Heart left ventricle (tissue), 16 donors: ENCODE results near the gene ARHGAP33. TPM values are rescaled to one million over a fixed set of nuclear protein-coding genes. Genes with fewer than 3 reads are reported as not detected.
"Not testable (repeated sequence)": the region's sequence is repeated elsewhere in the genome, so short reads cannot be mapped to it uniquely, and the experiment has no call there.

Experiments used
- ATAC-seq, 4 donors: fragments of 200-7000 bp; cut with Tn5 transposase; one replicate each; pipeline ENCODE4 v1.9.1; 2020 to 2022; ENCODE audit warnings: moderate library complexity in 4 of 4, mild to moderate bottlenecking in 3 of 4, moderate number of reproducible peaks in 1 of 4
- DNase-seq, 5 donors: peaks; one replicate each; pipeline ENCODE4 v3.0.0-alpha.2; 2020
- H3K27ac ChIP-seq, 12 donors: fragments of 200-600 bp; sonication (generic) in 4 of 12; one replicate each; pipeline versions ENCODE4 v1.5.0 to v1.8.0; 2016 to 2022; ENCODE audit warnings: mild to moderate bottlenecking in 2 of 12
- H3K27me3 ChIP-seq, 9 donors: fragments of 200-600 bp; sonication (generic) in 2 of 9; one replicate each; pipeline versions ENCODE4 v1.5.1 to v1.8.0; 2016 to 2022; ENCODE audit warnings: mild to moderate bottlenecking in 3 of 9
- H3K36me3 ChIP-seq, 9 donors: fragments of 200-600 bp; sonication (generic) in 2 of 9; one replicate each; pipeline versions ENCODE4 v1.5.0 to v1.8.0; 2018 to 2022; ENCODE audit warnings: mild to moderate bottlenecking in 2 of 9
- H3K4me1 ChIP-seq, 12 donors: fragments of 200-600 bp; sonication (generic) in 4 of 12; one replicate each; pipeline versions ENCODE4 v1.5.0 to v1.8.0; 2016 to 2022; ENCODE audit warnings: mild to moderate bottlenecking in 3 of 12
- H3K4me3 ChIP-seq, 12 donors: fragments of 200-600 bp; sonication (generic) in 4 of 12; one replicate each; pipeline versions ENCODE4 v1.5.0 to v1.8.0; 2017 to 2022; ENCODE audit warnings: mild to moderate bottlenecking in 9 of 12, moderate library complexity in 4 of 12
- H3K9me3 ChIP-seq, 12 donors: fragments of 200-600 bp; sonication (generic) in 4 of 12; one replicate each; pipeline versions ENCODE4 v1.5.0 to v1.8.0; 2016 to 2022; ENCODE audit warnings: mild to moderate bottlenecking in 1 of 12
- CTCF ChIP-seq, 12 donors: fragments of 200-600 bp; sonication (generic) in 4 of 12; IDR thresholded peaks; one replicate each; pipeline versions ENCODE4 v1.5.0 to v1.8.0; 2018 to 2022; ENCODE audit warnings: antibody characterized with exemption in 12 of 12, mild to moderate bottlenecking in 5 of 12
- POLR2A ChIP-seq, 2 donors: fragments of 450-650 bp; IDR thresholded peaks; one replicate each; pipeline ENCODE4 v1.6.1; 2017; ENCODE audit warnings: antibody characterized with exemption in 2 of 2, mild to moderate bottlenecking in 2 of 2, moderate library complexity in 2 of 2
- WGBS, 4 donors: extraction: QIAGEN DNeasy Blood & Tissue Kit in 2 of 4; methylation state at CpG; one replicate each; pipeline versions ENCODE4 v1.1.5 to v1.1.7; 2013 to 2018; 5-methylcytosine and 5-hydroxymethylcytosine counted together
- intact Hi-C, 10 donors: fragments of 100-400 bp; cut with DNase I; formaldehyde crosslinking; loops; one replicate each; pipeline versions ENCODE4 v1.11.1 to v1.14.2; 2022
- polyA plus RNA-seq, 2 donors: library from polyadenylated mRNA; stranded (reverse); fragments of 200-250 nt; gene quantifications; one replicate each; pipeline ENCODE4 v1.2.3, GENCODE V29; 2013
- total RNA-seq, 9 donors: library from RNA; depleted of rRNA in 2 of 9; stranded (reverse); fragments of >200 nt in 2 of 9; fragmentation: NEBNext Ultra II Directional in 3 of 9; extraction: Animal tissue kit (Norgen Biotek cat#: 25700) in 3 of 9; gene quantifications; one replicate each; pipeline versions ENCODE4 v1.1.0 to v1.2.4, GENCODE V29; 2016 to 2023
- donor health status: ischemic (EF 13 %, LVEDD 7.1; RV severe dilation, severe dysfunction).
- donor health status: healthy with polysubstance abuse.
- donor health status: DM: no; HTN: yes; CAD: no.
- donor health status: DM: no; HTN: no; CAD: no.
- donor health status: ischemic (EF 25% LVEDD 6.9; RV normal size, moderate dysfunction).
- donor health status: ischemic (EF 25% LVEDD 5.7; RV mildly dilated, moderate dysfunction).
- donor health status: healthy.
- donor health status: DM: yes; HTN: yes; CAD: no.
- donor health status: ischemic (EF 35%, LVEDD 5.7; RV mildly dilated, moderate dysfunction).
- donor health status: nonischemic (EF 11% LVEDD 7.7; RV severe dilation, severe dysfunction).
- donor health status: DM: yes; HTN: yes; CAD: no.
- donor health status: PGD.
- donor health status: ischemic (EF 29% LVEDD 5.4; RV normal size, mild dysfunction).
- donor health status: nonischemic (EF 23%, LVEDD 6.1; RV moderate dilation, normal function).

The ARHGAP33 gene
- total and polyA plus RNA-seq, 11 donors, result 0.50 to 7.8 (median 3.4) TPM

- H3K27me3 ChIP-seq, result peaks cover 0 to 25% (median under 1%) of the 10 kb centered on the region in 9 donors
- no peaks in the 10 kb centered on the region for H3K36me3 ChIP-seq
- DNase-seq (no peak), ATAC-seq (no peak)
- 69 to 79% (median 76%) methylated on average over 16 to 18 of the region's 18 CpGs for WGBS, 4 donors
- TF ChIP-seq POLR2A (IDR thresholded peaks at IDR 0.05) (no peak), CTCF (IDR thresholded peaks at IDR 0.05) (no peak)
- intact Hi-C loops, result no loop called here
- no peaks in the 10 kb centered on the region for H3K4me1 ChIP-seq
- no peak overlapping the region for H3K27ac ChIP-seq
- H3K4me3 ChIP-seq, result no peak overlapping the region
- no peaks in the 10 kb centered on the region for H3K9me3 ChIP-seq
Observed at GRCh38 chr19:35830986-35831385, 55.6 kb downstream of the ARHGAP33 start.

GRCh38 chr19:35832054-35832453 is 56.7 kb downstream of the ARHGAP33 start:
- Histone ChIP-seq H3K4me1 (no peaks in the 10 kb centered on the region), H3K36me3 (no peaks in the 10 kb centered on the region), H3K27me3 (peaks cover 0 to 23% (median 0%) of the 10 kb centered on the region in 9 donors), H3K4me3 (no peak overlapping the region), H3K9me3 (no peaks in the 10 kb centered on the region), H3K27ac (no peak overlapping the region)
- WGBS, 4 donors, result 61 to 79% (median 68%) methylated on average over 4 of the region's 4 CpGs
- TF ChIP-seq CTCF (IDR thresholded peaks at IDR 0.05), result no peak
- no peak for TF ChIP-seq POLR2A (IDR thresholded peaks at IDR 0.05)
- DNase-seq, result no peak
- ATAC-seq, result no peak
- intact Hi-C loops, result no loop called here

- Histone ChIP-seq H3K4me3 (no peak overlapping the region), H3K4me1 (no peaks in the 10 kb centered on the region), H3K9me3 (peaks cover 0 to 11% (median 7%) of the 10 kb centered on the region in 12 donors), H3K27me3 (peaks cover 0 to 25% (median 6%) of the 10 kb centered on the region in 9 donors), H3K27ac (no peak overlapping the region), H3K36me3 (no peaks in the 10 kb centered on the region)
- no peak for TF ChIP-seq POLR2A (IDR thresholded peaks at IDR 0.05)
- TF ChIP-seq CTCF (IDR thresholded peaks at IDR 0.05), result no peak
- WGBS, 4 donors, result 48 to 58% (median 51%) methylated on average over 7 of the region's 7 CpGs
- DNase-seq, result no peak
- intact Hi-C loops, result no loop called here
- no peak for ATAC-seq
Observed at GRCh38 chr19:35833972-35834371, 58.6 kb downstream of the ARHGAP33 start.

- Histone ChIP-seq H3K9me3 (peaks cover 0 to 14% (median 8%) of the 10 kb centered on the region in 12 donors), H3K27me3 (peaks cover 0 to 28% (median 6%) of the 10 kb centered on the region in 9 donors)
- DNase-seq, ATAC-seq, H3K4me3 ChIP-seq, intact Hi-C loops, H3K27ac ChIP-seq, H3K4me1 ChIP-seq, H3K36me3 ChIP-seq: not testable (repeated sequence)
- 52 to 57% (median 55%) methylated on average over 11 of the region's 11 CpGs for WGBS, 4 donors
Observed at GRCh38 chr19:35836096-35836495, 60.7 kb downstream of the ARHGAP33 start.

Other genes starting within 250 kb of the ARHGAP33 start
- gene SBSN, start 247.3 kb upstream of the ARHGAP33 start, total RNA-seq, result not detected
- not detected for gene SBSN, start 247.3 kb upstream of the ARHGAP33 start, polyA plus RNA-seq
- not detected for gene GAPDHS, start 242.1 kb upstream of the ARHGAP33 start, total RNA-seq
- not detected for gene GAPDHS, start 242.1 kb upstream of the ARHGAP33 start, polyA plus RNA-seq
- gene TMEM147, start 229.9 kb upstream of the ARHGAP33 start, total RNA-seq, result 100 to 1,000 TPM in 3 of 9 donors, 10 to 100 TPM in 6; 68.9 to 121 (median 81.6) TPM
- gene TMEM147, start 229.9 kb upstream of the ARHGAP33 start, polyA plus RNA-seq, result 100 to 1,000 TPM; 103 to 191 TPM
- not detected for gene ATP4A, start 211.9 kb upstream of the ARHGAP33 start, total RNA-seq
- gene ATP4A, start 211.9 kb upstream of the ARHGAP33 start, polyA plus RNA-seq, result not detected
- not detected for gene PMIS2, start 189.4 kb upstream of the ARHGAP33 start, total RNA-seq
- gene PMIS2, start 189.4 kb upstream of the ARHGAP33 start, polyA plus RNA-seq, result not detected
- 1 to 10 TPM; 1.9 to 9.0 (median 3.9) TPM for gene HAUS5, start 162.8 kb upstream of the ARHGAP33 start, total RNA-seq
- gene HAUS5, start 162.8 kb upstream of the ARHGAP33 start, polyA plus RNA-seq, result 1 to 10 TPM; 3.8 to 4.9 TPM
- gene RBM42, start 146.5 kb upstream of the ARHGAP33 start, total RNA-seq, result 10 to 100 TPM; 47.4 to 70.0 (median 57.5) TPM
- gene RBM42, start 146.5 kb upstream of the ARHGAP33 start, polyA plus RNA-seq, result 10 to 100 TPM; 63.1 to 89.2 TPM
- gene ETV2, start 133.8 kb upstream of the ARHGAP33 start, total RNA-seq, result 1 to 10 TPM in 1 of 9 donors, under 1 TPM in 6, not detected in 2; 0.23 to 1.6 (median 0.62) TPM
- gene ETV2, start 133.8 kb upstream of the ARHGAP33 start, polyA plus RNA-seq, result 1 to 10 TPM in 1 of 2 donors, under 1 TPM in 1; 0.46 to 1.3 TPM
- 1,000 to 10,000 TPM in 8 of 9 donors, 100 to 1,000 TPM in 1; 944 to 3,219 (median 1,334) TPM for gene COX6B1, start 127.2 kb upstream of the ARHGAP33 start, total RNA-seq
- 1,000 to 10,000 TPM; 1,378 to 4,659 TPM for gene COX6B1, start 127.2 kb upstream of the ARHGAP33 start, polyA plus RNA-seq
- not detected for gene UPK1A, start 109.0 kb upstream of the ARHGAP33 start, total RNA-seq
- not detected for gene UPK1A, start 109.0 kb upstream of the ARHGAP33 start, polyA plus RNA-seq
- gene ZBTB32, start 71.0 kb upstream of the ARHGAP33 start, total RNA-seq, result under 1 TPM in 1 of 9 donors, not detected in 8; 0.24 TPM
- gene ZBTB32, start 71.0 kb upstream of the ARHGAP33 start, polyA plus RNA-seq, result not detected
- gene KMT2B, start 57.6 kb upstream of the ARHGAP33 start, total RNA-seq, result 10 to 100 TPM; 11.3 to 24.5 (median 15.7) TPM
- gene KMT2B, start 57.6 kb upstream of the ARHGAP33 start, polyA plus RNA-seq, result 10 to 100 TPM; 13.9 to 15.8 TPM
- 10 to 100 TPM in 1 of 9 donors, 1 to 10 TPM in 7, under 1 TPM in 1; 0.74 to 25.2 (median 3.6) TPM for gene IGFLR1, start 33.1 kb upstream of the ARHGAP33 start, total RNA-seq
- gene IGFLR1, start 33.1 kb upstream of the ARHGAP33 start, polyA plus RNA-seq, result 10 to 100 TPM in 1 of 2 donors, 1 to 10 TPM in 1; 3.4 to 10.8 TPM
- 10 to 100 TPM; 14.3 to 32.8 (median 20.9) TPM for gene U2AF1L4, start 30.1 kb upstream of the ARHGAP33 start, total RNA-seq
- gene U2AF1L4, start 30.1 kb upstream of the ARHGAP33 start, polyA plus RNA-seq, result 10 to 100 TPM in 1 of 2 donors, 1 to 10 TPM in 1; 7.2 to 27.1 TPM
- 10 to 100 TPM; 25.2 to 69.0 (median 40.9) TPM for gene PSENEN, start 29.9 kb upstream of the ARHGAP33 start, total RNA-seq
- 10 to 100 TPM; 52.6 to 95.1 TPM for gene PSENEN, start 29.9 kb upstream of the ARHGAP33 start, polyA plus RNA-seq
- gene LIN37, start 27.0 kb upstream of the ARHGAP33 start, total RNA-seq, result 10 to 100 TPM in 3 of 9 donors, 1 to 10 TPM in 6; 3.7 to 12.2 (median 7.6) TPM
- gene LIN37, start 27.0 kb upstream of the ARHGAP33 start, polyA plus RNA-seq, result 10 to 100 TPM; 20.1 to 23.0 TPM
- 1,000 to 10,000 TPM in 1 of 9 donors, 100 to 1,000 TPM in 8; 226 to 1,012 (median 652) TPM for gene HSPB6, start 18.5 kb upstream of the ARHGAP33 start, total RNA-seq
- 100 to 1,000 TPM; 156 to 457 TPM for gene HSPB6, start 18.5 kb upstream of the ARHGAP33 start, polyA plus RNA-seq
- gene PROSER3, start 17.4 kb upstream of the ARHGAP33 start, total RNA-seq, result 10 to 100 TPM in 4 of 9 donors, 1 to 10 TPM in 5; 1.9 to 19.7 (median 9.7) TPM
- gene PROSER3, start 17.4 kb upstream of the ARHGAP33 start, polyA plus RNA-seq, result 10 to 100 TPM in 1 of 2 donors, 1 to 10 TPM in 1; 6.0 to 12.8 TPM
- not detected for gene PRODH2, start 37.3 kb downstream of the ARHGAP33 start, total RNA-seq
- not detected for gene PRODH2, start 37.3 kb downstream of the ARHGAP33 start, polyA plus RNA-seq
- 1 to 10 TPM in 1 of 9 donors, not detected in 8; 1.0 TPM for gene NPHS1, start 76.9 kb downstream of the ARHGAP33 start, total RNA-seq
- not detected for gene NPHS1, start 76.9 kb downstream of the ARHGAP33 start, polyA plus RNA-seq
- gene KIRREL2, start 81.3 kb downstream of the ARHGAP33 start, total RNA-seq, result under 1 TPM in 1 of 9 donors, not detected in 8; 0.77 TPM
- not detected for gene KIRREL2, start 81.3 kb downstream of the ARHGAP33 start, polyA plus RNA-seq
- gene APLP1, start 93.0 kb downstream of the ARHGAP33 start, total RNA-seq, result 10 to 100 TPM in 8 of 9 donors, 1 to 10 TPM in 1; 8.9 to 44.3 (median 25.3) TPM
- 10 to 100 TPM in 1 of 2 donors, 1 to 10 TPM in 1; 2.1 to 19.0 TPM for gene APLP1, start 93.0 kb downstream of the ARHGAP33 start, polyA plus RNA-seq
- 10 to 100 TPM in 1 of 9 donors, 1 to 10 TPM in 7, under 1 TPM in 1; 0.79 to 12.3 (median 3.0) TPM for gene NFKBID, start 125.0 kb downstream of the ARHGAP33 start, total RNA-seq
- 1 to 10 TPM; 2.8 to 3.1 TPM for gene NFKBID, start 125.0 kb downstream of the ARHGAP33 start, polyA plus RNA-seq
- 10 to 100 TPM in 2 of 9 donors, 1 to 10 TPM in 6, not detected in 1; 2.3 to 31.7 (median 4.7) TPM for gene HCST, start 127.0 kb downstream of the ARHGAP33 start, total RNA-seq
- 10 to 100 TPM in 1 of 2 donors, 1 to 10 TPM in 1; 3.2 to 10.1 TPM for gene HCST, start 127.0 kb downstream of the ARHGAP33 start, polyA plus RNA-seq
- gene TYROBP, start 132.7 kb downstream of the ARHGAP33 start, total RNA-seq, result 100 to 1,000 TPM in 2 of 9 donors, 10 to 100 TPM in 7; 12.6 to 237 (median 19.4) TPM
- gene TYROBP, start 132.7 kb downstream of the ARHGAP33 start, polyA plus RNA-seq, result 10 to 100 TPM; 17.1 to 42.7 TPM
- gene LRFN3, start 160.8 kb downstream of the ARHGAP33 start, total RNA-seq, result 10 to 100 TPM in 3 of 9 donors, 1 to 10 TPM in 6; 4.5 to 18.6 (median 8.5) TPM
- 10 to 100 TPM in 1 of 2 donors, 1 to 10 TPM in 1; 6.3 to 14.7 TPM for gene LRFN3, start 160.8 kb downstream of the ARHGAP33 start, polyA plus RNA-seq
- gene SDHAF1, start 219.6 kb downstream of the ARHGAP33 start, total RNA-seq, result 10 to 100 TPM in 8 of 9 donors, 1 to 10 TPM in 1; 9.7 to 41.8 (median 11.4) TPM
- 10 to 100 TPM in 1 of 2 donors, 1 to 10 TPM in 1; 9.8 to 18.5 TPM for gene SDHAF1, start 219.6 kb downstream of the ARHGAP33 start, polyA plus RNA-seq
- under 1 TPM in 5 of 9 donors, not detected in 4; 0.12 to 0.50 (median 0.19) TPM for gene SYNE4, start 233.2 kb downstream of the ARHGAP33 start, total RNA-seq
- under 1 TPM; 0.15 to 0.17 TPM for gene SYNE4, start 233.2 kb downstream of the ARHGAP33 start, polyA plus RNA-seq
- 10 to 100 TPM in 6 of 9 donors, 1 to 10 TPM in 3; 7.3 to 22.5 (median 11.5) TPM for gene ALKBH6, start 238.6 kb downstream of the ARHGAP33 start, total RNA-seq
- gene ALKBH6, start 238.6 kb downstream of the ARHGAP33 start, polyA plus RNA-seq, result 10 to 100 TPM; 13.4 TPM